GM21367 (cell line): ENCODE results near the gene FOXE1.

Experiments used
- ATAC-seq: cut with Tn5 transposase; IDR thresholded peaks from one replicate; pipeline ENCODE4 v1.9.1; 2021; ENCODE audit not compliant: unreplicated experiment

Gene FOXE1

DNA sequence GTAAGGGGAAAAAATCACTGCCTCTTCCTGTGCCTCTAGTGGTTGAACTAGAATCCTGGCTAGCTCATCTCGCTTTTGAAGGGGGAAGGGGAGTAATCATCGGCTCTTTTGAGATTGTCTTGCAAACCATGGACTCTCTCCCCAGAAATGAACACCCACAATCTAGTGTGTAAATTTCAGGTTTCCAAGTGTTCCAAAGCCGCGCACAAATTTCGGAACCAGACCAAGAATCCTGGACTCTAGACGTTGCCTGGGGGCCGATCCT, 4.9 kb upstream of the FOXE1 start:
- ATAC-seq: no peak

DNA sequence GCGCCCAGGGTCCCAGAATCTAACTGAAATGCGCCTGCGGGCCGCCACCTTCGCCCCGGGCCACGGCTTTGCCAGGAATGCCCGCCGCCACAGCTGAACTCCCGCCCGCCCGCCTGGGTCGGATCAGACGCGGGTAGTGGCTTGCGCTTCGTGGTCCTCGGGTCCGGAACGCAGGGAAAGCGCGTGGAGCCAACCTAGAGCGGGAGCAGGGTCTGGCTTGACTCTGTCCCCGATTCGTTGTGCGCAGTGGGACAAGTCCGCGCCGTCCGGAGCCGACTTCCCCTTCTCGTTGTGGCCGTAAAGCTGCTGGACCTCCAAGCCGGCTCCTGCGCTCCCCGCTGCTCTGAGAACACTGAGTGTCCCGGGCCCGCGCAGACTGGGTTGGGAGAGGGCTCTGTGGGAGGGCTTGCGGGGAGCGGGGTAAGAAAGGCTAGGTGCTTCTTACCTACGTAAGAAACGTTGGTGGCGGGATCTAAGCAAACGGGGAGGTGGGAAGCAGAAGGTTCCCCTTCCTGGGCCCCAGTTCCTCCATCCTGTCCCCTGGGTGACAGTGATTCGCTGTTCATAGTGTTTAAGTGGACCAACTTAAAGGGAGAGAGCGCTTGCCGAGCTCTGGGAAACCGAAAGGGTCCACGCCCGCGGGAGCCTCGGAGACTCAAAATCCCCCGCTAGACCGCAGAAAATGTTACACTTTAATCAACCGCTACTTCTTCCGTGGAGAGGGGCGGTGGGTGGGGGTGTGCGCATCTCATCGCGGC, 4.4 kb upstream of the FOXE1 start:
- ATAC-seq: no peak

DNA sequence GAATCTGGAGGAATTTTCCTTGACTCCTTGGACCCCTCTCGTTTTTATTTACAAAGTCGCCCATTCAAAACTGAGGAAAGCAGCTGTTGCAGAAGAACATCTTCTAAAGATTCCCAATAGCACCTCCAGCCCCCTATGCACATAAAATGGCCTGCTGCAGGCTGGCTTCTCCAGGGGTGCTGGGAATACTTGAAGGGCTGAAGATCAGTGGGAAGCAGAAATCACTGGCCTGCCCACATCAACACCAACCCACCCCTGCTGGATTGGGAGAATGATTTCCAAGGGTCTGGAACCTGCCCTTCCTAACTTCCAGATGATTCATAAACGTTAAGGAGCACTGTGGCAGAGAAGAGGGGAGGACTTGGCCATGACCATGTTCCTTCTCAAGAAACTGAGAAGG, 3.0 kb upstream of the FOXE1 start:
- ATAC-seq: no peak

DNA sequence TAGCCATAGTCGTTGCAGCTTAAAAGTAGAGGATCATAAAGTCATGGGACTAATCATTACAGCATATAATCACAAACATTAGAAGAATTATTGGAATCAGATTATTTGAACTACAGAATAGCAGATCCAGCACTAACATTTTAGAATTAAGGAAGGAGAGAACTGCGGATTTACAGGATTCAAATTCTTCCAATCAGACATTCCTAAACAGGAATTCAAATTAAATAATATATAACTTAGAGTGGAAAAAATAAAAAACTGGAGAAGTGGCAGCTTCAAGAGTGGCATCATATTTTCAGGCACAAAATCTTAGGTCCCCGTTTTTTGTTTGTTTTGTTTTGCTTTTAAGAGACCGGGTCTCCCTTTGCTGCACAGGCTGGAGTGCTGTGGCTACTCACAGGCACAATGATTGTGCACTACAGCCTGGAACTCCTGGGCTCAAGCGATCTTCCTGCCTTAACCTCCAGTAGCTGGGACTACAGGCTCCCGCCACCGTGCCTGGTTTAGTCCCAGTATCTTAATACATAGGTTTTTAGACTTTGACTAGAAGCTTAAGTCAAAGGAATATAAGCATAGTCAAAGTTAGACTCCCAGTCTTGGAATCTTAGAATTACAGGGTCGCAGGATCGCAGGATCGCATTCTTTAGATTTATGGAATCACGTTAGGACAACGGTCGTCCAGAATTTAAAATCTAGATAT, 2.1 kb upstream of the FOXE1 start:
- no peak for ATAC-seq

DNA sequence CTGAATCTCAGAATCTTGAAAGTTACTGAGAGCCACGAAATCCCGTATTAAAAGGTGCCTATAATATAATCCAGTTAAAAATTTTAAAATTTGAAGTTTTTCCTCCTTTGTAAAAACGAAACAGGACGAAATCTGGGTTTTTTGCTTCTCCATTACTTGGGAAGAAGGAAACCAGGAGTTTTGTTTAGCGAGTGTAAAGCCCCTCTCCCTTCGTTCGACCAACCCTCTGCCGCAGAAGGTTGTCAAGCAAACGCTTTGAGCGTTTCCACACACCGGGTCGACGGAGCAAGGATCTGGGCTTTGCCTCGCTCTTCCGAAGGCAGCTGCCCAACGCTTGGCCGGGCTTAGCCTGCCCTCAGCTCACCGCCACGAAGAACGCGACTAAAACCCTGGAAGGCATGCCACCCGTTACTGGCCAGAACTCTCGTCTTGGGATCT, 1.6 kb upstream of the FOXE1 start:
- ATAC-seq: no peak

DNA sequence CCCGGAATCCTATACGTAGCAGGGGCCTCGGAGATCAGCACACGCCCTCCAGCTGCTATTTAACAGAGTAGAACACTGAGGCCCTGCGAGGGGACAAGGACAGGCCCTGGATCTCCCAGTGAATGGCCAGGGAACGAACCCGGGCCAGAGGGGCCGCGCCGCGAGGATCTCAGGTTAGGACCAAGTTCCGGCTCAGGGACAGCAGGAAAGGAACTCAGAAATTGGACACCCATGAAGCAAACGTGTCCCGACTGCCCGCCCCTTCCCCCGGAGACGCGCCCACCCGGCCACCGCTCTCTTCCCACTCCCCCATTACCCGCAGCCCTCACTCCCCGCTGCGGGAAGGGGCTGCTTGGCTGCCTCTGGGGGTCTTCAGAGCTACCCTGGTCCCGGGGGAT, 1.0 kb upstream of the FOXE1 start:
- ATAC-seq: no peak

DNA sequence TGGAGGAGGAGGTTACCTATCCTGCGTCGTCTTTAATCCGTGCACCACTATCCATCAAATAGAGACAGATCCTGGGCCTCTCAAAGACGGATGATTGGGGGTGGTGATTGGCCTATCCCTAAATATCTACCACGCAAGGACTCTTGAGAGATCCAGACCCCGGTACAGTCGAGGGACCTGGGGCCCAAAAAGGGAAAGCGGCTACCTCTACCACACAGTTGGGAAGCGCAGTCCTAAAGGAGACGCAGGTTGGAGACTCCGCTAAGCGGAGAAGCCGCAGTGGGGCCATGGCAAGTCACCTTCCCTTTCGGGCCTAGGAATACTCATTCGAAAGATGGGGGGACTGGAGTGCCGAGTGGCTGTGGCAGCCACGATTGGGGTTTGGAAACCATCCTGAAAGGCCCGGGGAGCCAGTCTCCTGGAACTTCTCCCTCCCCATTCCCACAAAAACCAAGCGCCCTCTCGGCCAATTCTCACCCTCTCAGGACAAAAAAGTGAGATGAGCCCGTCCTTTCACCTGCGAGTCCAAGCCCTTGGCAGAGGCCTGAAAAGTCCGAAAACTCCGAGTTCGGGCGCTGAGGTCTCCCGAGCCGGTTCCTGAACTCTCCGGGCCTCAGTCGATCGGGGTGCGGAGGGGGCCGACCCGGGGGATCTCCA, 499 bp upstream of the FOXE1 start:
- no peak for ATAC-seq

DNA sequence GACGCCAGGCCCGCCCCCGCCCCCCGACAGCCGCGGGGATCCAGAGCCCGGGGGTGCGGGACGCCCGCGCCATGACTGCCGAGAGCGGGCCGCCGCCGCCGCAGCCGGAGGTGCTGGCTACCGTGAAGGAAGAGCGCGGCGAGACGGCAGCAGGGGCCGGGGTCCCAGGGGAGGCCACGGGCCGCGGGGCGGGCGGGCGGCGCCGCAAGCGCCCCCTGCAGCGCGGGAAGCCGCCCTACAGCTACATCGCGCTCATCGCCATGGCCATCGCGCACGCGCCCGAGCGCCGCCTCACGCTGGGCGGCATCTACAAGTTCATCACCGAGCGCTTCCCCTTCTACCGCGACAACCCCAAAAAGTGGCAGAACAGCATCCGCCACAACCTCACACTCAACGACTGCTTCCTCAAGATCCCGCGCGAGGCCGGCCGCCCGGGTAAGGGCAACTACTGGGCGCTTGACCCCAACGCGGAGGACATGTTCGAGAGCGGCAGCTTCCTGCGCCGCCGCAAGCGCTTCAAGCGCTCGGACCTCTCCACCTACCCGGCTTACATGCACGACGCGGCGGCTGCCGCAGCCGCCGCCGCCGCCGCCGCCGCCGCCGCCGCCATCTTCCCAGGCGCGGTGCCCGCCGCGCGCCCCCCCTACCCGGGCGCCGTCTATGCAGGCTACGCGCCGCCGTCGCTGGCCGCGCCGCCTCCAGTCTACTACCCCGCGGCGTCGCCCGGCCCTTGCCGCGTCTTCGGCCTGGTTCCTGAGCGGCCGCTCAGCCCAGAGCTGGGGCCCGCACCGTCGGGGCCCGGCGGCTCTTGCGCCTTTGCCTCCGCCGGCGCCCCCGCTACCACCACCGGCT, 1.0 kb downstream of the FOXE1 start:
- ATAC-seq: no peak

DNA sequence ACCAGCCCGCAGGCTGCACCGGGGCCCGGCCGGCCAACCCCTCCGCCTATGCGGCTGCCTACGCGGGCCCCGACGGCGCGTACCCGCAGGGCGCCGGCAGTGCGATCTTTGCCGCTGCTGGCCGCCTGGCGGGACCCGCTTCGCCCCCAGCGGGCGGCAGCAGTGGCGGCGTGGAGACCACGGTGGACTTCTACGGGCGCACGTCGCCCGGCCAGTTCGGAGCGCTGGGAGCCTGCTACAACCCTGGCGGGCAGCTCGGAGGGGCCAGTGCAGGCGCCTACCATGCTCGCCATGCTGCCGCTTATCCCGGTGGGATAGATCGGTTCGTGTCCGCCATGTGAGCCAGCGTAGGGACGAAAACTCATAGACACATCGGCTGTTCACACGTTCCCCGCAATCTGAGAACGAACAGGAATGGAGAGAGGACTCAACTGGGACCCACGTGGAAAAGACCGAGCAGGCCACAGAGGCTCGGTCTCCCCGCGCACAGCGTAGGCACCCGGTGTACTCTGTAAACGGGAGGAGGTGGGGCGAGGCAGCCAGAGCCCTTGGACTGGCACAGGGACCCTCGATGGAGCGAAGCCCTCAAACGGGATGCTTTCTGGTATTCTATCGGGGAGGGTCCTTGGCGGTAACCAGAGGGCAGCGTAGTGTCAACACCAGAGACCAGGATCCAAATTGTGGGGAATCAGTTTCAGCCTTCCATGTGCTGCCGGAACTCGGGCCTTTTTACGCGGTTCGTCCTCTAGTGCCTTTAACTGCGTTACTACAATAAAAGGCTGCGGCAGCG, 1.9 kb downstream of the FOXE1 start:
- no peak for ATAC-seq

DNA sequence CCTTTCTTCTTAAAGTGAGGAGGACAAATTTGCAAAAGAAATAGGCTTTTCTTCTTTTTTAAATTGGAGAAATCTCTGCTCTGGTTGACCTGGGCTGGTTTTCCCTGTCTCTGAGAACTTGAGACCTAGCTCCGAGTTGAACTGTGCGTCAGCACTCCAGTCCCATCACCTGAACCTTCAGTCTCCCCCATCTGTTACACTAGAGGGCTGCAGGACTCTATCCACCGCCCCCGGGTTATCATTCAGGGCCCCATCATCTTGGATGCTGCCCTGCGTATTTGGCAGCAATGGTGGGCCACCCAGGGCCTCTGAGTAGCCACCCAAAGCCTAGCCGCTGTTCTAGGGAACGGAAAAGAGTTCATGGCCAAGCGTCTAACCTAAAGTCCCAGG, 2.5 kb downstream of the FOXE1 start:
- no peak for ATAC-seq

DNA sequence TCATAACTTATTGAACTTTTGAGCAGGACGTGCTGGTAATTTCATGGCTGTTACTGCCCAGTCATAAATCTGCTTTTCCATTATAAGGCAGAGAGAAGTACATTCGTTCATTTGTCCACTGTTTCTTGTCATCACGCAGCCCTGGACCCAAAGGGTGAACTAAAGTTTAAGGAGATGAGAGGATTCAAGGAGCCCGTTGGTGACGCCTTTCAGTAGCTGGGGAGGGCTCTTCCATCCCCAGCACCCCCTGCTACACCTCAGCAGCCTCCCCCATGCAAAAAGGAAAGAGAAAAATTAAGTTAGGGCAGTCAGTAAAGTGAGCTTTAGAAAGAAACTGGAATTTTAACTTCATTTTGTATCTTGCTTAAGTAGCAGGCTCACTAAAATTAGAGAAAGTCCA, 2.9 kb downstream of the FOXE1 start:
- ATAC-seq: no peak

DNA sequence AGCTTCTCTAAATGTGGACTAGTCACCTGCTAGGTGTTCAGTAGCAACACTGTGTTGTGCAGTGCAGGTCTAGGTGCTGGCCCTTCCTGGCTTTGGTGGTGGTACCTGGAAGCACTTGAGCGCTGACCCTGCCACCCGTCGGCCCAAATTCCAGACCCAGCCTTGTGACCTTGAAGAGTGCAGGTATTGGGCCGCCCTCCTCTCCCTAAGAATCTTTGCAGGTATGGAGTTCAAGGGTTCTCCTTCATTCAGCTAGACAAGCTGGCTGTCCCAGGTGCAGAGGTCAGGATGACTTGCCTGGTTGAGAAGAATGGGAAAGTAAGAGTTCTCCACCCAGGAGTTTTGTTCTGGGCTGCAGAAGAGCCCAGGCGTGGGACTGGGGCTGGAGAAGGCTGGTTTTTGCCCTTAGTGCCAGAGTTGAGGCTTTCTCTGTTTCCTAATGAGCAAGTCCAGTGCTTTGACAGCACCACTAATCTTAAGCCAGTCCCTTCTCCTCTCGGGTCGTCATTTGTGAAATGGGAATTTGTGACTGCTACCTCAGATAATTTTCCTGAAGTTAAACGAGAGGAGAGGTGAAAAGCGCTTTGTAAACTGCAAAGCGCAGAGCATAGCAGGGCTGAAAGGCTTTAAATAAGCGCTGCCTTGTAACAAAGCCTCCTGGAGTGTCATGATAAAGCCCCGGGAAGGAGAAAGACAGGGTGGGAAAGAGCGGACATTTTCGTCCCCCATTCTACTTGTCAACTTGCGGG, 4.0 kb downstream of the FOXE1 start:
- no peak for ATAC-seq

DNA sequence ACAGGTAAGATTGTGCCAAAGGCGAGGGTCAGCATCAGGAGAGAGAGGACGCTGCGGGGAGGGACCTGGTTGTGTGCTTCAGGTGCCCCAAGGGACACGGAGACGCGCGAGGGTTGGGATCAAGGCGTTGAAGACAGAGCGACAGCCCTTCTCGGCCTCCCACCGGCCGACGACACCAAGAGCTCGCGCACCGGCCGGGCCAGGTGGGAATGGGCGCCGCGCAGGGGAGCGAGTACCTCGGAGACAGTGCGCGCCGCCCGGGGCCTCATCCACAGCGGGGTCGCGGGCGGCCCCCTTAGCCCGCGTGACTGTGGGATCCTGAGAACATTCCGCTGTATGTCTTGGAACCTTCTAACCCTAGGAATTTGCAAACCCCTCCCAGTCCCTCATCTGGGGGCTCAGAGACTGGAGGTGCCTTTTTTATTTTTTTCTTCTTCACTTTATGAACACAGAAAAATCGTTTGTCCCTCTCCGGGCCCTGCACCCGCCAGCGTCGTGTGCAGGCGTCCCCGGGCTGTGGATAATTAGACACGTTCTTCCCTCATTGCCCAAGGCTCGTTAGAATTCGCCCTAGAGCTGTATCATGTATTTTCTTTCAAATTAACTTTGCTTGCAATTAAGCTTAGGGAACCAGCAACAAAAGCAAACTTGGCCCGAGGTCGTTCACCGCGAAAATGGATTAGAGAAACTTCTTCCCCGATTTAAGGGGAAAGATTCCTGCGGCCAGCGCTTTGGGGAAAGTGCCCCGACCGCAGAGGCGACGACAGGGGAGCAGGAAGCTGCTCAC, 4.8 kb downstream of the FOXE1 start:
- no peak for ATAC-seq

DNA sequence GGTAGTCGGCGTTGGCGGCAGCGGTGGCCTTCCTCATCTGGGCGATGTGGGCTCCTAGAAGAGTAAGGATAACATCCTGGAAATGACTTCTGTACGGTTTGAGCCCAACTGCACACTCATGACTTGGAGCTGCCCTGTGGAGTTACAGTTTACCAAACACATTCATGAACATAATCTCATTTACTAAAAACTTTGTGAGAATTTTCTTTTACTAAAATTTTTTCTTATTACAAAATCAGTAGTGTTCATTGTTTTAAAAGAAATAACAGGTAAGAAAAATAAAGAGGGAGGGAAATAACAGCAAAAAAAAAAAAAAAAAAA, 5.3 kb downstream of the FOXE1 start:
- no peak for ATAC-seq

DNA sequence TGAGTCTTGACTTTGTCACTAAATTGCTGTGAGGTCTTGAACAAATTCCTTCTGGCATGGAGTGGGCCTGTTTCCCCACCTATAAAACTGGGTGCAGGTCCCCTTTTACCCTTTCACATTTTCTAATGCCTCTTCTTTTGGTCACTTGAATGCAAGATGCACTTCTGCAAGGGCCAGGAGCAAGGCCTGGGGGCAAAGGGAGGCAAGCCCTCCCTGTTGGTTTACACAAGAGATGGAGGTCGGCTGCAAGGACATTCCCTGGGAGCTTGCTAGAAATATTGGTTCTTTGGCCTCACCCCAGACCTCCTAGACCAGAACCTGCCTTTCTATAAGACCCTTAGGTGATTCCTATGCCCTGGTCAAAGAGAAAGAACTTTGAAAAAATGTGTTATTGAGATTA, 5.8 kb downstream of the FOXE1 start:
- no peak for ATAC-seq

DNA sequence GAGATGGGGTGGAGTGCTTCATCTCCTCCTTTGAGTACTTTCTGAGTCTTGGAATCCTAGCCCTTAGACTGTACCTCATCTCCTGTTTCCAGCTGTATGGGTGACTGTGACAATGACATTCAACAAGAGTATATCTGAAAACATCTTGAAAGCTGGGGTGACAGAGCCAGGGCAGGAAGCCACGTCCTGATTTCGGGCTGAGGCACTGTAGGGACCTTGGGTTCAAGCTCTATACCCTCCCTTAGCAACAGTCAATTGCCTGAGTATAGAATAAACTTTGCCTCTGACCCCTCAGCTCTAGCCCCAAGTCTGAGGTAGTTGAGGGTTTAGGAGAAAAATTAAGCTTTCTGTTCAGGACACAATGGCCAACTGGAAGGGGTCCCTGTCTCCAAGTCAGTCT, 6.3 kb downstream of the FOXE1 start:
- no peak for ATAC-seq

DNA sequence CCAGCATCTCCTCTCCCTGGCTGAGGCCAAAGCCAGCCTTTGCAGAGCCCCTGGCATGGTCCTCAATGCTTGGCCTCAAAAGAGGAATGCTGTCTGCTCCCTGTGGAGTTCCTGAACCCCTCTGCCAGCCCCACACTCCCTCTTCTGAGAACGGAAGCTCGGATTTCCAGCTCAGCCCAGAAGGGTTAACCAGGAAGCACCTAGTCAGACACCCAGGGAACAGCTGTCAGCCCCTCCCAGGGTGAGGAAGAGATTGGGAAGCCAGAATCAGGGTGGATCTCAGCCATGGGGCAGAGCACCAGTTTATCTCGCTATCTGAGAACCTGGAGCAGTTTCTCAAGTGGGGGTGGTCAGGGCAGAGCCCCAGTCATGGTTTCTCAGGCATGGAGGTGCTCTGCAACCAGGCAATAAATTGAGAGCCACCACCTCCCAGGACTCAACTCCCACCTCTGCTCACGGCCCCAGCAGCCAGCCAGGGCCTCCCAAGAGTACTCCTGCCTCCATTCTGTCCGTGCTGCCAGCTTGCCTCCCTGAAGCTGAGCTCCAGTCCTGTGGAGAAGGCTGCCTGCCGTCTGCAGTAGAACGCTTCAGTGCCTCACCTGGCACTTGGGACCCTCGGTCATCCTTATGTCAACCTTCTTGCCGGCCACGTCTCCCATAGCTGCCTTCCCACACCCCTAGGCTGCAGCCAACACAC, 7.6 kb downstream of the FOXE1 start:
- ATAC-seq: no peak

DNA sequence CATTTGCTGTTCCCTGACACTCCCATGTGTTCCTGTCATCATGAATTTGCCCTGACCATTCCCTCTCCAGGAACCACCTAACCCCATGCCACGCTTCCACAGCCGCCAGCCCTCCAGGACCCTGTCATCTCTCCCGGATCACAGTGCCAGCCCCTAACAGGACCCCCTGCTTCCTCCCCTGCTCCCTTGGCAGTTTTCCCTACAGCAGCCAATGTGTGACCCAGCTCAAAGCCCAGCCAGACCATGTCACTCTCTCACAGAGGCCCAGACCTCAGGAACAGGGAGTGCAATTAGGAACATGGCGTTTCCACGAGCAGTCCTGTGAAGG, 8.1 kb downstream of the FOXE1 start:
- ATAC-seq: no peak

DNA sequence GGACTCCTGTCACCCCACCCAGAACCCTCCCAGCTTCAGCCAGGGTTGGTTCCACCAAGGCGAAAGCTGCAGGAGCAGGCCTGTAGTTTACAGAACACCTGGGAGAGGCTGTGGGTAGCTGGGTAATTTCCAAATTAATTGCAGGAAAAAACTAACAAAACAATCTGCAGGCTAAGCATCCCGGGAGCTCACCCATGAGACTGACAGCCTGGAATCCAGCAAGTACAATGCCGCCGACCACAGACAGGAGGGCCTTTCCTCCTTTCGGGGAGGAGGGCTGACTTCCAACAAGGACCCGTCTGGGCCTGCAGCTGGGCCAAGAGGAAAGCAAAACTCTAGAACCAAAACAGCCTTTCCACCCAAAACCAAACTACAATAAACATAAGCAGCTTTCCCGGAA, 10.3 kb downstream of the FOXE1 start:
- ATAC-seq: no peak
